ENCODE data around the gene RALGAPA1. TPM values are rescaled to one million over a fixed set of nuclear protein-coding genes. Genes with fewer than 3 reads are reported as not detected.
A peak's percentile ranks its signal among the peaks of the same experiment; 100 is the strongest.

Gene RALGAPA1
- total and polyA plus RNA-seq, 2 of the 13 experiments (the other 11 are each of a cell fraction or from before 2014, with no cell fraction given): 65.0 to 89.2 TPM

DNA sequence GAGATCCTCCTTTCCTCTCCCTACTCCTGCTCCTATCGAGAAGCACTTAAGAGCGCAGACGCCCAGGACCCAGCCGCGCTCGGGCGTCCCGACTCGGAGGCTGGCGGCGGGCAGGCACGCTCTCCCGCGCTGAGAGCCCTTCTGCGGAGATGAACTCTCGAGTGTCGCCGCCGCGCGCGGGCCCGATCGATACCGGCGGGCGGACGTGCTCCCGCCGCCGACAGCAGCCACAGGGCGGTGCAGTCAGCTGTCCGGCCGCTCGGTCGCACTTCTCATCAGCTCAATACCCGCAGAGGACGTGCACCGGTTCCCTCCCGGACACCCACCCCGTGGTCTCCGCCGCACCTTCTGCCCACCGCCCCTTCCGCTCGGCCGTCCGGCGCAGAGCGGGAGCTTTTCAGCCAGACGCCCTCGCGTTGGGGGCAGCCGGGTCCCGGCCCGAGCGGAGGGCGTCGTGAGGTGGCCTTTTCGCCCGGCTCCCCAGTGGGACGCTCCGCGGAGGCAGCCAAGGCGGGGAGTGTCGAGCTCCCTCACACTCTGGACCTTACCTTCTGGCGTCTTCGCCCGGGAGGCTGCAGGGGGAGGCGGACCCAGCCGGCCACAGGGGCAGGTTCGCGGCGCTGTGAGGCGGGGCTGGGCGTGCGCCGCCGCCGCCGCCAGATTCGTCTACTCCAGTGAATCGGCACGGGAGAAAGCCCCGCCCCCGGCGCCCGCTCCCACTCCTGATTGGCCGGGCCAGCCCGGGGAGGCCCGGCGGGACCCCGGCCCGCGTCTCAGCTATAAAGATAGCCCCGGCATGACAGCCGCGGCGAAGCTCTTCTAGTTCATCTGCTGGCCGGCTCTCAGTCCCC, 275.5 kb downstream of the RALGAPA1 start, which contains the start of gene INSM2 (continued):
- TF ChIP-seq, protein P1, sequence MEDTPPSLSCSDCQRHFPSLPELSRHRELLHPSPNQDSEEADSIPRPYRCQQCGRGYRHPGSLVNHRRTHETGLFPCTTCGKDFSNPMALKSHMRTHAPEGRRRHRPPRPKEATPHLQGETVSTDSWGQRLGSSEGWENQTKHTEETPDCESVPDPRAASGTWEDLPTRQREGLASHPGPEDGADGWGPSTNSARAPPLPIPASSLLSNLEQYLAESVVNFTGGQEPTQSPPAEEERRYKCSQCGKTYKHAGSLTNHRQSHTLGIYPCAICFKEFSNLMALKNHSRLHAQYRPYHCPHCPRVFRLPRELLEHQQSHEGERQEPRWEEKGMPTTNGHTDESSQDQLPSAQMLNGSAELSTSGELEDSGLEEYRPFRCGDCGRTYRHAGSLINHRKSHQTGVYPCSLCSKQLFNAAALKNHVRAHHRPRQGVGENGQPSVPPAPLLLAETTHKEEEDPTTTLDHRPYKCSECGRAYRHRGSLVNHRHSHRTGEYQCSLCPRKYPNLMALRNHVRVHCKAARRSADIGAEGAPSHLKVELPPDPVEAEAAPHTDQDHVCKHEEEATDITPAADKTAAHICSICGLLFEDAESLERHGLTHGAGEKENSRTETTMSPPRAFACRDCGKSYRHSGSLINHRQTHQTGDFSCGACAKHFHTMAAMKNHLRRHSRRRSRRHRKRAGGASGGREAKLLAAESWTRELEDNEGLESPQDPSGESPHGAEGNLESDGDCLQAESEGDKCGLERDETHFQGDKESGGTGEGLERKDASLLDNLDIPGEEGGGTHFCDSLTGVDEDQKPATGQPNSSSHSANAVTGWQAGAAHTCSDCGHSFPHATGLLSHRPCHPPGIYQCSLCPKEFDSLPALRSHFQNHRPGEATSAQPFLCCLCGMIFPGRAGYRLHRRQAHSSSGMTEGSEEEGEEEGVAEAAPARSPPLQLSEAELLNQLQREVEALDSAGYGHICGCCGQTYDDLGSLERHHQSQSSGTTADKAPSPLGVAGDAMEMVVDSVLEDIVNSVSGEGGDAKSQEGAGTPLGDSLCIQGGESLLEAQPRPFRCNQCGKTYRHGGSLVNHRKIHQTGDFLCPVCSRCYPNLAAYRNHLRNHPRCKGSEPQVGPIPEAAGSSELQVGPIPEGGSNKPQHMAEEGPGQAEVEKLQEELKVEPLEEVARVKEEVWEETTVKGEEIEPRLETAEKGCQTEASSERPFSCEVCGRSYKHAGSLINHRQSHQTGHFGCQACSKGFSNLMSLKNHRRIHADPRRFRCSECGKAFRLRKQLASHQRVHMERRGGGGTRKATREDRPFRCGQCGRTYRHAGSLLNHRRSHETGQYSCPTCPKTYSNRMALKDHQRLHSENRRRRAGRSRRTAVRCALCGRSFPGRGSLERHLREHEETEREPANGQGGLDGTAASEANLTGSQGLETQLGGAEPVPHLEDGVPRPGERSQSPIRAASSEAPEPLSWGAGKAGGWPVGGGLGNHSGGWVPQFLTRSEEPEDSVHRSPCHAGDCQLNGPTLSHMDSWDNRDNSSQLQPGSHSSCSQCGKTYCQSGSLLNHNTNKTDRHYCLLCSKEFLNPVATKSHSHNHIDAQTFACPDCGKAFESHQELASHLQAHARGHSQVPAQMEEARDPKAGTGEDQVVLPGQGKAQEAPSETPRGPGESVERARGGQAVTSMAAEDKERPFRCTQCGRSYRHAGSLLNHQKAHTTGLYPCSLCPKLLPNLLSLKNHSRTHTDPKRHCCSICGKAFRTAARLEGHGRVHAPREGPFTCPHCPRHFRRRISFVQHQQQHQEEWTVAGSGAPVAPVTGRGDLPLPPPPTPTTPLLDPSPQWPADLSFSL (CRISPR knock-in tag; IDR thresholded peaks at IDR 0.05): peak; percentile 77
- TF ChIP-seq TBX2 (CRISPR knock-in tag; IDR thresholded peaks at IDR 0.05; ENCODE audit: borderline replicate concordance): peak; percentile 50; the same call in 1 of the 2 replicates
- no peak for TF ChIP-seq EP300 (IDR thresholded peaks at IDR 0.05; ENCODE audit: low read depth in 2 of 2, low read length in 2 of 2)
- TF ChIP-seq EP300 (CRISPR knock-in tag; IDR thresholded peaks at IDR 0.05; ENCODE audit: borderline replicate concordance): peak; percentile 55; the same call in 1 of the 2 replicates
- no peak; the same call in 1 of the 2 replicates for TF ChIP-seq TOPORS (CRISPR knock-in tag; IDR thresholded peaks at IDR 0.05)
- TF ChIP-seq NR3C1 (CRISPR knock-in tag; IDR thresholded peaks at IDR 0.05): peak; percentile 3; the same call in 1 of the 2 replicates
- 0 out of 2 replicates have a peak, but pooled peaks have one; percentile 47 for TF ChIP-seq FIP1L1 (IDR thresholded peaks at IDR 0.05; ENCODE audit: borderline replicate concordance, insufficient read depth, low read depth, low read length)
- peak; percentile 82 for TF ChIP-seq SKIL (CRISPR knock-in tag; IDR thresholded peaks at IDR 0.05; ENCODE audit: borderline replicate concordance)
- TF ChIP-seq MAFG (CRISPR knock-in tag; IDR thresholded peaks at IDR 0.05): no peak
- peak; percentile 61; the same call in 1 of the 2 replicates for TF ChIP-seq NR2C2 (CRISPR knock-in tag; IDR thresholded peaks at IDR 0.05; ENCODE audit: borderline replicate concordance)
- peak; percentile 38; the same call in 1 of the 2 replicates for TF ChIP-seq GMEB1 (CRISPR knock-in tag; IDR thresholded peaks at IDR 0.05; ENCODE audit: borderline replicate concordance)
- TF ChIP-seq, protein P2, sequence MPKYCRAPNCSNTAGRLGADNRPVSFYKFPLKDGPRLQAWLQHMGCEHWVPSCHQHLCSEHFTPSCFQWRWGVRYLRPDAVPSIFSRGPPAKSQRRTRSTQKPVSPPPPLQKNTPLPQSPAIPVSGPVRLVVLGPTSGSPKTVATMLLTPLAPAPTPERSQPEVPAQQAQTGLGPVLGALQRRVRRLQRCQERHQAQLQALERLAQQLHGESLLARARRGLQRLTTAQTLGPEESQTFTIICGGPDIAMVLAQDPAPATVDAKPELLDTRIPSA (CRISPR knock-in tag; IDR thresholded peaks at IDR 0.05; ENCODE audit: borderline replicate concordance): peak; percentile 96
